Measurements from ENCODE around the gene PROP1.
"Not testable (repeated sequence)": the region's sequence is repeated elsewhere in the genome, so short reads cannot be mapped to it uniquely, and the experiment has no call there.

The PROP1 gene

DNA sequence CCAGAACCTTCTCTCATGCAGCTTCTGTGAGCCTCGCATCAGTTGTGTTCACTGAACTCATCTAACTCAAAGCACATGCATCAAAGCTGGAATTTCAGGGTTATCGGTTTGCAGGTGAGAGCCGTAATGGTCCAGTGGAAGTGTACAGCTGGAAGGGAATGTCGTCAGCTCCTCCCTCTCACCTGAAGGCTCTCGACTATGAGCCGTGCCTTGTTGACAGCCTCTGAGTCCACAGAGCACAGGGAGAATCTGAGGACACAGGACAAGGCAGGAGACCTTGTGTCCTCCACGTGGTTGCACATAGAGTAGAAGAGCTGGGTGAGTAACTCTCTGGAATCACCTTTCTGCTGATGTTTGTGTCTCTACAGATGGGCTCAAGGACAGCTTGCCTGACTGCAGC is 38.8 kb downstream of the PROP1 start:
- in situ Hi-C loops (cut with MboI; ENCODE audit: low pct_unique_long_range_greater_than_20kb, low sequenced_read_pairs, unreplicated experiment) = no loop called here
- no peak for DNase-seq (ENCODE audit: low spot score)
- TF ChIP-seq, protein P1, sequence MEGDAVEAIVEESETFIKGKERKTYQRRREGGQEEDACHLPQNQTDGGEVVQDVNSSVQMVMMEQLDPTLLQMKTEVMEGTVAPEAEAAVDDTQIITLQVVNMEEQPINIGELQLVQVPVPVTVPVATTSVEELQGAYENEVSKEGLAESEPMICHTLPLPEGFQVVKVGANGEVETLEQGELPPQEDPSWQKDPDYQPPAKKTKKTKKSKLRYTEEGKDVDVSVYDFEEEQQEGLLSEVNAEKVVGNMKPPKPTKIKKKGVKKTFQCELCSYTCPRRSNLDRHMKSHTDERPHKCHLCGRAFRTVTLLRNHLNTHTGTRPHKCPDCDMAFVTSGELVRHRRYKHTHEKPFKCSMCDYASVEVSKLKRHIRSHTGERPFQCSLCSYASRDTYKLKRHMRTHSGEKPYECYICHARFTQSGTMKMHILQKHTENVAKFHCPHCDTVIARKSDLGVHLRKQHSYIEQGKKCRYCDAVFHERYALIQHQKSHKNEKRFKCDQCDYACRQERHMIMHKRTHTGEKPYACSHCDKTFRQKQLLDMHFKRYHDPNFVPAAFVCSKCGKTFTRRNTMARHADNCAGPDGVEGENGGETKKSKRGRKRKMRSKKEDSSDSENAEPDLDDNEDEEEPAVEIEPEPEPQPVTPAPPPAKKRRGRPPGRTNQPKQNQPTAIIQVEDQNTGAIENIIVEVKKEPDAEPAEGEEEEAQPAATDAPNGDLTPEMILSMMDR (IDR thresholded peaks at IDR 0.05; ENCODE audit: extremely low read depth, insufficient read depth, missing control alignments) = no peak

DNA sequence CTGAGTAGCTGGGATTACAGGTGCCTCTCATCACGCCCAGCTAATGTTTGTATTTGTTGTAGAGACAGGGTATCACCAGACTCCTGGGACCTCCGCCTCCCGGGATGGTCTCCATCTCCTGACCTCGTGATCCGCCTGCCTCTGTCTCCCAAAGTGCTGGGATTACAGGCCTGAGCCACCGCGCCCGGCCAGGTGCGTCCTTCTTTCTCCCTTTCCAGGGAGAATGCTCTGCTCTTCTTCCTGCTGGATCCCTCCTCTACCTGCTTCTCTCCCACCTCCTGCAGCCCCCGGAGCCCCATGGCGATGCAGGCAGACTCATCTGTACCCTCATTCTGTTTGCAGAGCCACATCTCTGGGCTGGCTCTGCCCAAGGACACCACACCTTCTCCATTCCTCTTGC is 42.9 kb downstream of the PROP1 start:
- DNase-seq (ENCODE audit: low spot score); in situ Hi-C loops (cut with MboI; ENCODE audit: low pct_unique_long_range_greater_than_20kb, low sequenced_read_pairs, unreplicated experiment): not testable (repeated sequence)

DNA sequence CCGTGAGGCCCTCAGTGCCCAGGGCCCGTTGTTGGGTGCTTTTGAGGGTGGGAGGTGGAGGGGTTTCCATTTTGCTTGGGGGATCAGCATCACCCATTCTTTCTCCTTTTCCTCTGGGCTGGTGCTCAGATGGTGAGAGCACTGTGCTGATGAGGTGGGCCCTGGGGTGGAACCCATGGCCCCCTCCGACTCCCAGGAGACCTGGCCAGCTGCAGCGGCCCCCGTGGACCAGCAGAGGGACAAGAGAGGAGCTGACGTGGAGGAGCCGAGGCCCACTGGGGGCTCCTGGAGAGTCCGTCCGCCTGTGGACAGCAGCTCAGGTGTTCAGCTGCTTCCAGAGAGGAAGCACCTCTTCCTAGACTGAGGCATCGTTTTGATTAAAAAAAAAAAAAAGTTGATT is 46.4 kb downstream of the PROP1 start:
- in situ Hi-C loops (cut with MboI; ENCODE audit: low pct_unique_long_range_greater_than_20kb, low sequenced_read_pairs, unreplicated experiment) = not testable (repeated sequence)

DNA sequence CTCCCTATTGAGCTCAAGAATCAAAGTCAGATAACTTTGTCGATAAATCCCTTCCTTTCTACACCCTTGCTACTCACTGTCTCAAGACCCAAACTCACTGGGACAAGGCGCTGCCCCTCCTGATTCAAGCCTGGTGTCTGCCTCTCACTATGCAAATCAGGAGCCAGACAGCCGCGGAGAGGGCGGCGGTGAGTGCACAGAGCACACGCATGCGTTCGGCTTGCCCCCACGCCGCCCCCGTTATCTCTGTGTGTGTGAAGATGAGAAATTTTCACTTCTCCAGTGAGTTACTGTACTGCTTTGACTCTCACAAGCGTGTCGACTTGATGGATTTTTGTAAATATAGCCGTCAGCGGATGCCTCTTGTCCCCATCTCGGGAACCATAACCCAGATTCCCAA is 47.0 kb downstream of the PROP1 start:
- in situ Hi-C loops (cut with MboI; ENCODE audit: low pct_unique_long_range_greater_than_20kb, low sequenced_read_pairs, unreplicated experiment); DNase-seq (ENCODE audit: low spot score): not testable (repeated sequence)

More for the DNA sequence above, 46.4 kb downstream of the PROP1 start:
- not testable (repeated sequence) for DNase-seq (ENCODE audit: low spot score)

DNA sequence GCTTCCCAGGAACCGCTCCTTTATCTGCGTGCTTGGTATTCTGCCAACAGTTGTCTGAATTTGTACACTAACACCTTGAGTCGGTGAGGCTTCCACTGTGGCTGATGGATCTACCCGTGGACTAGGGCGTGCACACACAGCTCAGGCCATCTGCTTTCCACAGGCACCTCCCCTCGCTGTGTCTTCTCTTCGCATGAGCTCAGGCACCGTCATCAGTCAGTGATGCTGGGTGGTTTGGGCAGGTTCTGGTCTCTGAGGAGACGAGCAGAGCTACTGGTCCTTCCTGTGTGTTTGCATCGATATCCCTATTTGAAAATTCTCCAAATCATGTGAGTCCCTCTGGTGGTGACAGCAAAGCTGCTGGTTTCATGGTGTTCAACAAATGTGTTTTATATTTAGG is 48.1 kb downstream of the PROP1 start:
- DNase-seq (ENCODE audit: low spot score); in situ Hi-C loops (cut with MboI; ENCODE audit: low pct_unique_long_range_greater_than_20kb, low sequenced_read_pairs, unreplicated experiment): not testable (repeated sequence)

DNA sequence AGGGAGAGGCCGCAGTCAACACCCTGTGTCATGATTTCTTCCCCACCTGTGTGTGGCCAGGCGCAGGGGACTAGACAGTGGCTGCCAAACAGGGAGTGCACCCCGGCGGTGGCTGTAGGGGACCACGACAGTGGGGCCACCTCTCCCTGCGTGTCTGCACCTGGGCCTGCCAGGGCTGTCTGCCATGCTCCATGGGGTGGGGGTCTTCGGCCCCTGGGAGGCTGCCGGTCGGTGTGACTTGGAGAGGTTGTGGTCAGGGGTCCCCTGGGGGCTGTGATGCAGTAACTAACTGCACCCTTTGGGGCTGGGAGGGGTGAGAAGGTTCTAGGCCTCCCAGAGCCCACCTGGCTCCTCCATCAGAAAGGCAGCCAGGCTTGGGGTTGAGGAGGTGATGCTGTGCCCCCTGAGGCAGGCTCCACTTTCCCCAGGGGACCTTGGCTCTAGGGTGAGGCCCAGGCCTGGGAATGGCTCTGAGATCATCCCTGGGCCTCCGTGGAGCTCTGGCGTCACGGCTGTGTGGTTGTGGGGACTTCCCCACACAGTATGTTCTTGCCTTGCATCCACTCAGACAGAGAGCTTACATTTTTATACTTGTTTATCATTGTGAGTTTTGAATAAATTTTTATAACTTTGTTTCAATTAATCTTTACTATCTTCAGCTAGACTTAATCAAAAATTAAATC is 50.3 kb downstream of the PROP1 start:
- in situ Hi-C loops (cut with MboI; ENCODE audit: low pct_unique_long_range_greater_than_20kb, low sequenced_read_pairs, unreplicated experiment) = not testable (repeated sequence)
- peak; percentile 39 for DNase-seq (ENCODE audit: low spot score)

DNA sequence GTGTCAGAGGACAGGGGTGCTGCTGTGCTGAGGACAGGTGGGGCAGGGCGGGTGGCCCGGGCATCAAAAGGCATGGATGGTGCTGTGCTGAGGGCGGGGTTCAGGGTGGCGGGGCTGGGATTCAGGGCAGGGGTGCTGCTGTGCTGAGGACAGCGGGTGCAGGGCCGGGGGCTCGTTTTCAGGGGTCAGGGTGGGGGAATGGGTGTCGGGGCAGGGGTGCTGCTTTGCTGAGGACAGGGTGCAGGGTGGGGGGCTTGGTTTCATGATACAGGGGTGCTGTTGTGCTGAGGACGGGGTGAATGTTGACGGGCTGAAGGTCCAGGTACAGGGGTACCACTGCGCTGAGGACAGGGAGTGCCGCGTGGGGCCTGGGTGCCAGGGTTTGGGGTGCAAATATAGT is 50.9 kb downstream of the PROP1 start:
- DNase-seq (ENCODE audit: low spot score); in situ Hi-C loops (cut with MboI; ENCODE audit: low pct_unique_long_range_greater_than_20kb, low sequenced_read_pairs, unreplicated experiment): not testable (repeated sequence)

DNA sequence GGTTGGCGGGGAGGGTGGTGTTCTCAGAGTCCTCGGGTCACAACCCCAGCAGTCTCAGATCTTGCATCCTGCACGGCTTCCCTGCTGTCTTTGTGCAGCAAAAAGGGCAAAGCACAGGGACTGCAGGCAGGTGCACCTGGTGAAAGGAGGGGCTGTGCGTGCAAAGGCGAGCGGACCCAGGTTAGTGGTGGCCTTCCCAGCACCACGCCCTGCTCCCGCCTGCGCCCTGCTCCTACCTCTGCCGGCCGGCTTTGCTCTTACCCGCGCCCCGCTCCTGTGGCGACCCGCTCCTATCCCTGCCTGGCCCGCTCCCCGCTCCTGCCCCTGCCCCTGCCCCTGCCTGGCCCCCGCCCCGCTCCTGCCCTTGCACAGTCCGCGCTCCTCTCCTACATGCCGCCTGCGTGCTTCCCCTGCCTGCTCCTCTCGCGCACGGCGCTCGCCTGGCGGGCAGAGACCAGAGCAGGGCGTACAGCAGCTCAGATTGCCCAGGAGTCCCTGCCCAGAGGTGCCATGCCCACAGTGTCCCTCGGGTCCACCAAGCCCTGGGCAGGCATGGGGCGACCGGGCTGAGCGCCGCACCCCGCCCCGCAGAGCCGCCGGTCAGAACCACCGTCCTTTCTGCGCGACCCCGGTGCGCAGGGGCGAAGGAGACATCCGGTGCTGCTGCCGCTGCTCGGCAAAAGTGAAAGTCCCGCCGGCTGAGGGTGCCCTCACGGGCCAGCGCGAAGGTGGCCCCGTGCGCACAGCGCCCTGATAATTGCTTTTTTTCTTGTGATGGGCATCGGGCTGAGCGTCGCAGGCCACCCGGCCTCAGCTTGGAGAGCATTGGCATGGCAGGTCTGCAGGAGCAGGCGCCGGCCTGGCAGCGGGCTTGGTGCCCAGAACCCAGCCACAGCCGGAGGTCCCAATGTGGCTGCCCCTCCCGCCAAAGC is 52.0 kb downstream of the PROP1 start:
- in situ Hi-C loops (cut with MboI; ENCODE audit: low pct_unique_long_range_greater_than_20kb, low sequenced_read_pairs, unreplicated experiment); DNase-seq (ENCODE audit: low spot score): not testable (repeated sequence)

DNA sequence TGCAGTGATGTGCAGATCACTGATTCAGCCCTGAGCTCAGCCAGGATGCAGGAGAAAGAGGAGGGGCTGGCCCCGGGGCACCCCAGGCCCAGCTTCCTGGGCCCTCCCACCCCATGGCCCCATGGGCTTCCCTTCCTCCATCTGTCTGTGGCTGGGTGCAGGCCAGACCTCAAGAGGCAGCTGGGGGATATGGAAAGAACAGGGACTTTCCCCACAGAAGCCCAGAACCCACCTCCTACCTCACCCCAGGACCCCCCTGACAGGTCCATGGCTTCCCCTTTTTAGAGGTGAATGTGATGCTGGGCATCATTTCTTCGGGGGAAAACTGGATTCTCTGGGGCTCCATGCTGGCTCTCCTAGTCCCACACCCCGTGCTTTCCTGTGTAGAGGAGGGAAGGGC is 53.1 kb downstream of the PROP1 start:
- in situ Hi-C loops (cut with MboI; ENCODE audit: low pct_unique_long_range_greater_than_20kb, low sequenced_read_pairs, unreplicated experiment); DNase-seq (ENCODE audit: low spot score): not testable (repeated sequence)

All from GM13977 (cell line).